Muscle of arm (tissue), 12 donors: ENCODE data around the gene ABHD2. TPM values are rescaled to one million over a fixed set of nuclear protein-coding genes. Genes with fewer than 3 reads are reported as not detected.
A peak's percentile ranks its signal among the peaks of the same experiment; 100 is the strongest.
"Not testable (repeated sequence)": the region's sequence is repeated elsewhere in the genome, so short reads cannot be mapped to it uniquely, and the experiment has no call there.

Source experiments
- DNase-seq: peaks from one replicate; pipeline ENCODE4 v3.0.0-alpha.2; 2013
- polyA plus RNA-seq, 12 donors: library from polyadenylated mRNA; unstranded; fragments of 120-200 nt; gene quantifications; one replicate each; pipeline ENCODE4 v1.2.1, GENCODE V29; 2013; ENCODE audit not compliant: insufficient read length in 12 of 12

Gene ABHD2
- polyA plus RNA-seq, 12 donors, result 17.1 to 28.5 (median 23.2) TPM; not detected in 1

DNA sequence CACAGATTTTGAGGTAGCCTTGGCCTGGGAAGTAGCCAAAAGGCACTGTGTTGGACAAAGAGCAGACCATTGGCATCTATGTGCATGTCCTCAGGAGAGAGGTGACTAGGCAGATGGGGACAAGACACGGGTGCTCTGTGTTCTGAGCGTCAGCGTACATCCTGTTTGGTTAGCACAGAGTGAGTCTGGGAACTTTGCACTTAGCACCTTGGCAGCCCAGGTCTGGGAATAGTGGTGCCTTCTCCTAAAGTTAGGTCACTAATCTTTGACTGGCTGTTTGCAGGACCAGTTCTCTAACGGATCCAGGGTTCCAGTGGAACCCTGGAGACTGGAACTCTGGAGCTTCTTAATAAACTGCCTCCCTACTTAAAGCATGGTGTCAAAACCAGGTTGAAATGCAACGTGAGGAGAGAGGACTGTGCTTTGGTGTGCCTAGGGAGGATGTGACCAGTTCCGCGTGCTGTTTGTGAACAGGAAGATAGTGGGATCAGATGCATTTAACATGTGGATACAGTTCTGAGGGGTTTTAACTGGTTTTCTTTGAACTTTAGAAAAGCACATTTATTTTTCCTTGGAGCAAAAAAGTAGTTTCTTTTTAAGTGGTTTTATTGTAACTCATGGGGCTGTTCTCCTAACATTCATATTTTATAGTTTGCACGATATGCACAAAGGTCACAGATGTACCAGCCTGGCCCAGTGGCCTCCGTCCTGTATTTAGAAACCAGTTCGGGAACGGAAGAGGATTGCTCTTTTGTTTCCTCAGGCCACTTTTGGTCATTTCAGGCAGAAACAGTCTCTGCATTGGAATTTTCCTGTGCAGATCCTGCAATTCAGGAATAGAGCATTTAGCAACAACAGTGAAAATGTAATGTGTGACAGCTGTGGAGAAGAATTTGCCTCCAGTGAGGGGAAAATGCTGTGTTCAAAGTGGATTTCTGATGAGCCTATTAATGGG is 48.8 kb downstream of the ABHD2 start:
- DNase-seq, result no peak

DNA sequence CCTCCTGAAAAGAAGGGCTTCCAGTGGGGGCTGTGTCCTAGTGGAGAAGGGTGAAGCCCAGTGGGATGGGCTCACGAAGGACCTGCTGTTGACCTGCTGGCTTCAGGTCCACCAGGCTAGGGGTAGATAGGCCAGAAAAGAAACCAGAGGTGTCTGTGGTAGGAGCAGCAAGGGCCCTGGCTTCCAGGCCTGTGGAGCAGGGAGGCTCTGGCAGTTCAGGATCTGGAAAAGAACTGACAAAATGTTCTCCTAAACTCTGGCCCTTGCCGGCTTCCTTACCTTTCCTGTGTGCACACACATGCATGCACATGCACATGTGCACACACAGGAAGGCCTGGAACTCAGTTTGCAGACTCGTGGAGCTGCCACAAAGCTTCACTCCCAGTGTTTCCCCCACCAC is 49.7 kb downstream of the ABHD2 start:
- no peak for DNase-seq

- DNase-seq, result no peak
Measured at GRCh38 chr15:89138999-89139612, 50.9 kb downstream of the ABHD2 start.

DNA sequence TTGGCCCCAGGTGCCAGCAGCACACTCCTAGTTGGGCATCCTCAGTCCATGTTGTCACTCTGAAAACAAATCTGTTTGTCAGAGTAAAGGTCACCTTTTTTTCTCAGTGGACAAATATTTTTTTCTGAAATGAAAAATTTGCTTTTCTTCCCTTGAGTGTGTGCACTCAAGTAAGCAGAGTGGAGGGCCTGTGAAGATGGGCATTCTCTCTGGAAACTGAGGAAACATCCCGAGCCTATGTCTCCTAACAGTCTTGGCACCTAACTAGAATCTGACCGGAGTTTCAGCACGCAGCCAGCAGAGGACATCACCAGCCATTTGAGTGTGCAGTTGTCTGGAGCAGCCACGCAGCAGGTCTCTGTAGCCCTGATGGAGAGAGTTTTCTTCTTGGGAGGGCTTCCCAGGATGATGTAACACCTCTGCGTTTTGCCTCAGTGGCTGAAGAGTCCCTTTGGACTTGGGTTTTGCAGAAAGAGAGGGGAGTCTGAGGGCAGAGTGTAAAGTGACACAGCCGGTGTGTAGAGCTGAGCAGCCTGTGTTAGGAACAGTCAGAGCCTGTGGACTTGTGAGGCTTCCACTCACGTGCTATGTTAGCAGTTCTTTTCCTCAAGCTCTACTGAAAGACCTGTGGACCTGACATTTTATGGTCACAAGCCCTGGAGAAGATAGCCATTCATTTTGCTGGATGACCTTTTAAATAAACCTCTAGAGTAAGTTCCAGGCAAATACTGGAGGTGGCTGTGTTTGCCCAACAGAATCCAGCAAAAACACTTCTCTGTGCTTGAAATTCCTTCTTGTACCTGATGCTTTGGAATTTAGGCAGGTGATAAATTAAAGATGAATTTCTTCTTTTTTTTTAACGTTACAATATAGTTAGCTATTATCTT is 51.6 kb downstream of the ABHD2 start:
- DNase-seq, result peak; percentile 67

DNA sequence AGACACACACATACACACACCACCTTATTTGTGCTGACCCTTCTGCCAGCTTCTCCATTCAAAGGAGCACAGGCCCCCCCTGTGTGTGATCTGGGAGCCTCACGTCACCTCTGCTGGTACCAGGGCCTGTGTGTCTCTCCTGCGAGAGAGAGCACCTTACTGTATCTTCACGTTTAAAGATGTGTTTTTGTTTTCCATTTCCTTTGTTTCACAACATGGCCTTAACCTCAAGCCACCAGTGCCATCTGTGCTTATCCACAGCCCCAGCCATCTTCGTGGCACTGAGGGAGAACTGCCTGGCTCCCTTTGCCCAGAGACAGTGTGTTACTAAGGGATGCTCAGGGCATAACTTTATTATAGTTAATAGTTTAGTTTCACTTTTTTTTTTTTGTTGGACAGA is 52.3 kb downstream of the ABHD2 start:
- no peak for DNase-seq

GRCh38 chr15:89141159-89141558 is 52.9 kb downstream of the ABHD2 start:
- not testable (repeated sequence) for DNase-seq

DNA sequence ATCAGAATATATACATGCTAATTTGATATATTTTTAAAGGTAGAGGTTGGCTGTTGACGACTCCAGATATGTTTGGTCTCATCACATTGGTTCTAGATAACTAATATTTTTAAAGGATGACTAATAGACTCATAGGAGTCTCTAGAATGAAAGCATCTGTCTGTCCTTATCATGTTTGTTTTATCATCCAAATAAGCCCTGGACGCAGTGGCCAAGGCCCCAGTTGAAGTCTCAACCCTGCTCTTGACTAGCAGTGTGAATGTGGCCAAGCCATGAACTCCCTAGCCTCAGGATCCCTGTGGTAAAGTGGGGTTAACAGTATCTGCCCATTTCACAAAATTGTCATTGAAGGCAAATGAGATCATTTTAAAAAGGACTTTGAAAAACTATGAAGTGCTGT is 53.6 kb downstream of the ABHD2 start:
- DNase-seq, result no peak

- no peak for DNase-seq
Measured at GRCh38 chr15:89142423-89142822, 54.2 kb downstream of the ABHD2 start.

GRCh38 chr15:89143503-89144162 is 55.4 kb downstream of the ABHD2 start:
- DNase-seq, result peak; percentile 92

DNA sequence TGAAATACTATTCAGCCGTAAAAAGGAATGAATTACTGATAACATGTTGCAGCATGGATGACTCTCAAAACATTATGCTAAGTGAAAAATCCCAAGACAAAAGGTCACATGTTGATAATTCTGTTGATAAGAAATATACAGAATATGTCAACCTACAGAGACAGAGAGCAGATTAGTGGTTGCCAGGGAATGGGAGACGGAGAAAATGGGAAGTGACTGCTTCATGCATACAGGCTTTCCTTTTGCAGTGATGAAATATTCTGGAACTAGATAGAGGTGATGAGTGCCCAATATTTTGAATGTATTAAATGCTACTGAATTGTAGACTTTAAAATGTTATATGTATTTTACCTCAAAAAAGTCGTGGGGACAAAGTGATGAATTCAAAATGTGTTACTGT is 56.2 kb downstream of the ABHD2 start:
- no peak for DNase-seq

GRCh38 chr15:89146366-89146765 is 58.1 kb downstream of the ABHD2 start:
- DNase-seq, result no peak

DNA sequence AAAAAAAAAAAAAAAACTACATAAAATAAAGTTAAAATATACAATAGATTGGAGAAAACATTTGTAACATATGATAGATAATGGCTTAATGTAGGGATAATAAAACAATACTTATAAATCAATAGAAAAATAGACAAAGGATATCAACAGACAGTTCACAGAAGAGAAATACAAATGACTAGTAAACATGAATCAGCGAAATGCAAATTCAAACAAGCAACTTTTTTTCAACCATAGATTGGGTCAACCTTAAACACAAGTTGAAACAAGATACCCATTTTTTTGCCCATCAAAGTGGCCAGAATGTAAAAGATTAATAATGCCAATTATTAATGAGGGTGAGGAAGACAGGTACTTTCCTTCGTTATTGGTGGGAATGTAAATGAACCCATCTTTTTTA is 59.9 kb downstream of the ABHD2 start:
- DNase-seq, result no peak

DNA sequence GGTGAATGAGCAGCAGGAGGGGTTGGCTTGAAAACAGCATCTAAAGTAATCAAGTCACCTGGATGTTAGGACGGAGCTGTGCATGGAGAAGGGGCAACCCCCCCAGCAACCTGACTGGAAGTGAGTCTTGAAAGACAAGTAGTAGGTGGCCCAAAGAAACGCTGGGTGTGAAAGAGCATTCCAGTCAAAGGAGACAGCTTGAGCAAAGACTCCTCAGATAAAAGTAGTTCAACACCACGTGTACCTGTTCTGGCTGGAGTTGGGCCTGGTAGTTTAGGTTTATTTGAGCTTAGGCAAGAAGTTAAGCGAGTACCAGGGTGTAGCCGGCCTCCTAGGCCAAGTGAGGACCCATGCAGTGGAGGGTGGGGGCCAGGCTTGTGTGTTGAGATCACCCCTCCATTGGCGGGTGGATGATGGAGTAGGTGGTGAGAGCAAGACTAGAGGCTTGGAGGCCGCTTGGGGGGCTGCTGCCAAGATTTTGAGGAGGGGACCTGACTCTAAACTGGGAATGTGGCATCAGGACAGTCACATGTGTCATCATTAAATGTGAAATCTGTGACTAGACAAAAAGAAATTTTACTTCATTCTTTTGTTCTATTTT is 61.3 kb downstream of the ABHD2 start:
- DNase-seq, result no peak

DNA sequence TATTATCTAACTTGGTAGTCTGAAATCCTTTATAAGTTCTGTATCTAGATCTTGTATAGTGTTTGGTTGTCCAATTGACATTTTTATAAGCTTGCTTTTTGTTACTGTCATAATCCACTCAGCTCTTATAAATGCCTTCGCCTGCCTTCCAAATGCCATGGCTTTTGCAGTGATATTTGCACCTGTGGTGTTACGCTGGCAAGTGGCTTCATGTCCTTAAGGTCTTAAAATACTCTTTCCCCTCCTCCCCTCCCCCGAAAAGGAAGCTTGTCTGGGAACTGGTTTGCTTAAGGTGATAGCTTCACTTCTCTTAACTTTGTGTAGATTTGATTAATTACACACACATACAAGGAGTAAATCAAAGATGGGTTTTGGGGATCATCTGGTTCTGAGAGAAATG is 62.0 kb downstream of the ABHD2 start:
- no peak for DNase-seq

GRCh38 chr15:89150762-89151664 is 62.8 kb downstream of the ABHD2 start:
- DNase-seq, result no peak

GRCh38 chr15:89155122-89155521 is 66.9 kb downstream of the ABHD2 start:
- no peak for DNase-seq

DNA sequence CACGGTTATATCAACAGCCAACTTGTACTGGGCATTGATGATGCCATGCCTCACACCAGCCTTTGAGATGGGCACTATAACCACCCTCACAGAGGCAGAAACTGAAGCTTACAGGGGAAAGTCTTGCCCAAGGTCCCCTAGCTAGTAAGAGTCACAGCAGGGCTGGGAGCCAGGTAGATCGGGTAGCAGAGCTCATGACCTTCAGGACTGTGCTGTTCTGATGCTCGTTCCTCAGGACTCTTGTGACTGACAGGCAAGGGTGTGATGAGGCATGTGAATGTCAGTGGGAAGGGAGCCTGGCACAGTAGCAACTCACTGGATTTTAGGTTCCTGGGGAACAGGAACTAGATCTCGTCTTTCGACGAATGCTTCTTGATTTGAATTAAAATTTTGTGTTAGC is 67.4 kb downstream of the ABHD2 start:
- no peak for DNase-seq

DNA sequence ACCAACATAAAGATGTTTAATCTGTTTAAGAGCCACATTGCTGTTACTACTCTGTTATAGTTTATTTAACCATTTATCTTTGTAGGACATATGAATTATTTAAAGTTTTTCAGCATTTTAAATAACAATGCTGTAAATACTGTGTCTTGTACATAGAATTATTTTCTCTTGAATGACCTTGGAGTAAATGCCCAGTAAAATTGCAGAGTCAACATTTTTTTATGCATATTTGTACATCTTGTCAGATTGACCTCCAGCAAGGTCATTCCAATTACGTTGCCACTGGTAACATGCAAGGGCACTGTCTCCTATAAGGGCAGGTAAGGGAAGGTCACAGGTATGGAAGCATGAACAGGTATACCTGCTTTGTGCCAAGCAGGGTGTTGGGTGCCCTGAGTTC is 68.8 kb downstream of the ABHD2 start:
- no peak for DNase-seq

GRCh38 chr15:89157918-89158564 is 69.8 kb downstream of the ABHD2 start:
- DNase-seq, result no peak

DNA sequence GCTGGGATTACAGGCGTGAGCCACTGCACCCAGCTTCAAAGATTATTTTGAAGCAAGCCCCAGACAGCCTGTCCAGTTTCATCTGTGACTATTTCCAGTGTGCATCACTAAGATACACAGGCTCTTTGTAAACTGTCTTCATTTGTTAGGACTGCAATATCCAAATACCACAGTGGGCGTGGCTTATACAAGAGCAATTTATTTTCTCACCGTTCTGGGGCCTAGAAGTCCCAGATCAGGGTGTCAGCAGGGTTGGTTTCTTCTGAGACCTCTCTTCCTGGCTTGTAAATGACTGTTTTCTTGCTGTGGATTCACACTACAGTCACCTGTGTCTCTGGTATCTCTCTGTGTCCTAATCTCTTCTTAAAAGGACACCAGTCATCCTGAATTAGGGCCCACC is 73.4 kb downstream of the ABHD2 start:
- no peak for DNase-seq
